Endodermal cell (in vitro differentiated cells): ENCODE results near the gene FXYD6. TPM values are rescaled to one million over a fixed set of nuclear protein-coding genes. Genes with fewer than 3 reads are reported as not detected.

Experiments
- DNase-seq: peaks from one replicate; pipeline ENCODE4 v3.0.0-alpha.2; 2017
- H3K27ac ChIP-seq: 2 replicates; pipeline ENCODE4 v1.5.1; 2013; ENCODE audit warnings: mild to moderate bottlenecking, low read depth, low read length, moderate library complexity
- H3K27me3 ChIP-seq: 2 replicates; pipeline ENCODE4 v1.6.1; 2013; ENCODE audit warnings: mild to moderate bottlenecking, low read length, moderate library complexity; ENCODE audit not compliant: insufficient read depth, control insufficient read depth, poor library complexity, severe bottlenecking
- H3K36me3 ChIP-seq: 2 replicates; pipeline ENCODE4 v1.7.0; 2013; ENCODE audit warnings: mild to moderate bottlenecking, low read length, moderate library complexity; ENCODE audit not compliant: control insufficient read depth, insufficient read depth
- H3K4me1 ChIP-seq: one replicate; pipeline ENCODE4 v1.7.0; 2013; ENCODE audit warnings: low read length; ENCODE audit not compliant: control insufficient read depth, insufficient read depth
- H3K4me3 ChIP-seq: 2 replicates; pipeline ENCODE4 v1.5.1; 2013; ENCODE audit warnings: mild to moderate bottlenecking, low read length, moderate library complexity
- H3K9ac ChIP-seq: 2 replicates; pipeline ENCODE4 v1.6.1; 2013; ENCODE audit warnings: mild to moderate bottlenecking, low read length, moderate library complexity; ENCODE audit not compliant: poor library complexity, severe bottlenecking; ENCODE audit errors: extremely low read depth
- H3K9me3 ChIP-seq: 2 replicates; pipeline ENCODE4 v1.6.1; 2013; ENCODE audit warnings: mild to moderate bottlenecking, low read length, moderate library complexity; ENCODE audit not compliant: control insufficient read depth
- H3K27ac Mint-ChIP-seq: 2 replicates; pipeline ENCODE4 v1.8.0; 2020; ENCODE audit warnings: mixed read lengths
- H3K27me3 Mint-ChIP-seq: 2 replicates; pipeline ENCODE4 v1.8.0; 2021; ENCODE audit warnings: mild to moderate bottlenecking, mixed read lengths; ENCODE audit not compliant: insufficient read depth
- H3K36me3 Mint-ChIP-seq: 2 replicates; pipeline ENCODE4 v1.8.0; 2020; ENCODE audit warnings: low read depth, mixed read lengths
- H3K4me1 Mint-ChIP-seq: 2 replicates; pipeline ENCODE4 v1.8.0; 2020; ENCODE audit warnings: mixed read lengths
- H3K4me3 Mint-ChIP-seq: 2 replicates; pipeline ENCODE4 v1.8.0; 2020; ENCODE audit warnings: mild to moderate bottlenecking, moderate library complexity, mixed read lengths
- H3K9me3 Mint-ChIP-seq: 2 replicates; pipeline ENCODE4 v1.8.0; 2020; ENCODE audit warnings: mild to moderate bottlenecking, mixed read lengths
- CTCF ChIP-seq: fragments of 200-600 bp; sonication (generic); conservative IDR thresholded peaks from 2 replicates; pipeline ENCODE4 v1.5.0; 2021; ENCODE audit warnings: antibody characterized with exemption, mild to moderate bottlenecking
- WGBS, 2 experiments: methylation state at CpG; one replicate each; pipeline versions ENCODE4 v1.1.5 to v1.1.7; 2013; ENCODE audit warnings: missing lambda C conversion rate in 2 of 2, mixed read lengths in 1 of 2; ENCODE audit not compliant: insufficient coverage in 1 of 2, insufficient read length in 1 of 2; 5-methylcytosine and 5-hydroxymethylcytosine counted together
- total RNA-seq, 2 donors: library from RNA; stranded (reverse); fragmentation: NEBNext Ultra II Directional in 1 of 2; extraction: Animal tissue kit (Norgen Biotek cat#: 25700) in 1 of 2; gene quantifications; 2 replicates in 1 of 2; 3 replicates in 1 of 2; pipeline ENCODE4 v1.2.1, GENCODE V29; 2021

The FXYD6 gene
- total RNA-seq, 2 donors from 2014 or later: 54.1 to 61.8 TPM

GRCh38 chr11:117836077-117836960 lies 40.1 kb downstream of the FXYD6 start:
- Mint-ChIP-seq H3K27me3 (peaks cover 2% of the 10 kb centered on the region), H3K4me1 (peaks cover 10% of the 10 kb centered on the region), H3K27ac (no peak overlapping the region), H3K9me3 (no peaks in the 10 kb centered on the region), H3K36me3 (peaks cover 7% of the 10 kb centered on the region), H3K4me3 (no peak overlapping the region)
- no peaks in the 10 kb centered on the region for H3K4me1 ChIP-seq
- H3K4me3 ChIP-seq: no peak overlapping the region
- H3K9ac ChIP-seq: no peak overlapping the region
- no peaks in the 10 kb centered on the region for H3K27me3 ChIP-seq
- no peak overlapping the region for H3K27ac ChIP-seq
- peak; percentile 41 for DNase-seq
- H3K36me3 ChIP-seq: peaks cover 23% of the 10 kb centered on the region
- WGBS, 2 experiments: 79 to 91% methylated on average over 3 to 14 of the region's 14 CpGs
- H3K9me3 ChIP-seq: no peaks in the 10 kb centered on the region
- TF ChIP-seq CTCF: no peak

- no peak overlapping the region for H3K27ac Mint-ChIP-seq
- TF ChIP-seq CTCF: no peak
- Histone ChIP-seq H3K27ac (no peak overlapping the region), H3K27me3 (no peaks in the 10 kb centered on the region), H3K4me1 (no peaks in the 10 kb centered on the region), H3K9ac (no peak overlapping the region), H3K9me3 (no peaks in the 10 kb centered on the region), H3K36me3 (peaks cover 17% of the 10 kb centered on the region), H3K4me3 (no peak overlapping the region)
- no peak for DNase-seq
- no peak overlapping the region for H3K4me3 Mint-ChIP-seq
- WGBS, 2 experiments: 96 to 98% methylated on average over 7 to 8 of the region's 8 CpGs
- peaks cover 7% of the 10 kb centered on the region for H3K36me3 Mint-ChIP-seq
- peaks cover 17% of the 10 kb centered on the region for H3K4me1 Mint-ChIP-seq
- H3K27me3 Mint-ChIP-seq: peaks cover 2% of the 10 kb centered on the region
- H3K9me3 Mint-ChIP-seq: no peaks in the 10 kb centered on the region
Observed at GRCh38 chr11:117835576-117835975, 40.9 kb downstream of the FXYD6 start.

GRCh38 chr11:117834838-117835443 lies 41.5 kb downstream of the FXYD6 start:
- no peaks in the 10 kb centered on the region for H3K9me3 ChIP-seq
- no peak overlapping the region for H3K4me3 Mint-ChIP-seq
- WGBS, 2 experiments: 93 to 94% methylated on average over 10 to 17 of the region's 17 CpGs
- H3K4me1 Mint-ChIP-seq: peaks cover 22% of the 10 kb centered on the region
- H3K27ac ChIP-seq: peak overlapping the region; percentile 7
- no peak for TF ChIP-seq CTCF
- H3K27me3 ChIP-seq: no peaks in the 10 kb centered on the region
- H3K36me3 ChIP-seq: peaks cover 10% of the 10 kb centered on the region
- H3K4me1 ChIP-seq: no peaks in the 10 kb centered on the region
- H3K9me3 Mint-ChIP-seq: no peaks in the 10 kb centered on the region
- no peak overlapping the region for H3K4me3 ChIP-seq
- peaks cover 7% of the 10 kb centered on the region for H3K36me3 Mint-ChIP-seq
- no peak for DNase-seq
- no peak overlapping the region for H3K9ac ChIP-seq
- no peak overlapping the region for H3K27ac Mint-ChIP-seq
- H3K27me3 Mint-ChIP-seq: peaks cover 2% of the 10 kb centered on the region
